ENCODE measurements around the gene ATP13A3.
"Not testable (repeated sequence)": the region's sequence is repeated elsewhere in the genome, so short reads cannot be mapped to it uniquely, and the experiment has no call there.

Gene ATP13A3

DNA sequence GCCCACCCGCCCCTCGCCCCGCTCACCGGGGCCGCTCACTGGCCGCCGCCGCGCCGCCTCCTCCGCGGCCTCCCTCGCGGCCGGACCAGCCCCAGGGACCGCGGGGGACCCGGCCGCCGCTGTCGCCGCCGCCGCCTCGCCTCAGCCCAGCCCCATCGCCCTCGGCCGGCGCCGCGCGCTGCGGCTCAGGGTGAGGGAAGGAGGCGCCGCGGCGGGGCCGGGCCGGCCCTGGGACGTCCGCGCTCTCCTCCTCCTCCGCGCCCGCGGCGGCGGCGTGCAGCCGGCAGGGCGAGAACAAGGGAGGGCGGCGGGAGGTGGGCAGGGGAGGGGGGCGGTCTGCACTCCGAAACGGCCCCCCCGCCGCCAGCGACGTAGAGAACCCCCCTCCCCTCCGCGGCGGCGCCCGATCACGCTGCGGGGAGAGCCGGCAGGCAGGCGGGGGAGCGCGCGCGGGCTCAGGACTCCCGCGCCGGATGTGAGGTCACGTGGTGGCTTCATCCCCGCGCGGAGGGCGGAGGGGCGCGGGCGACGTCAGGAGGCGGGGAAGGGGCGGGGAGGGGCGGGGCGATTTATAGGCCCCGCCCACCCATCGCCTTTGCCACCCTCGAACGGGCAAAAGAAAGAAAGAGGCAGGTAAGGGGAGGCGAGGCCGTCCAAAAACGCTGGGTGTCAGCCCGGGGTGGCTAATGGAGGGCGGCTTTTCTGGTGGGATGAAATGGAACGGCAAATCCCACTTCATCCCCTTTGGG, at the start of gene ATP13A3:
Gene ATP13A3, minus strand, starts transcription at position 463 of the 749 bp plus-strand sequence. CDS start 24,812 bp downstream, outside the sequence.
- DNase-seq: peak; percentile 93

GRCh38 chr3:194535199-194535598, 48.4 kb upstream of the ATP13A3 start:
- DNase-seq: not testable (repeated sequence)

DNA sequence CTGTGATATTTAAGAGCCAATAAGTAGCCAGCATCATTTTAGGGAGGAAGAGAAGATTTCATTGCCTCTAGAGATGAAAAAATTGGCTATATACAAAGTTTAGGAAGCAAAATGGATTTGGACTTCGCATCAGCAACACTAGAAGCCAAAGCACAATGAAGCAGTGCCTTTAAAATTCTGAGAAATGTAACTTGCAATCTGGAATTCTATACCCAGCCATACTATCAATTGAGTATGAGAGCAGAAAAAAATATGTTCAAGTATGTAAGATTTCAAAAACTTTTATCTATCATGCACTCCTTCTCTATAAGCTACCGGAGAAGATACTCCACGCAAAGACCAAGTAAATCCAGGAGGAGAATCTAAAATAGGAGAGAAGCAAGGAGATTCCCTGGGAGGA, 47.4 kb upstream of the ATP13A3 start:
- no peak for DNase-seq

- no peak for DNase-seq
Measured at GRCh38 chr3:194532591-194532990, 45.8 kb upstream of the ATP13A3 start.

DNA sequence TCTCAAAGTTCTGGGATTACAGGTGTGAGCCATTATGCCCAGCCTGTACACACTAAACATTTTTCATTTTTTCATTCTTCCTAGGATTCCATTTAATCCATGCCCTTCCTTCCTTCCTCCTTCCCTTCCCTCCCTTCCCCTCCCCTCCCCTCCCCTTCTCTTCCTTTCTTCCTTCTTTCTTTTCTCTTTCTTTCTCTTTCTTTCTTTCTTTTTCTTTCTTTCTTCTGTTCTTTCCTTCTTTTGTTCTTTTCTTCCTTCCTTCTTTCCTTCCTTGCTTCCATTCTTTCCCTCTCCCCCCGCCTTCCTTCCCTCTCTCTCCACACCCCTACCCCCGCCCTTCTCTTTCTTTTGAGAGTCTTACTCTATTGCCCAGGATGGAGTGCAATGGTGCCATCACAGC, 40.9 kb upstream of the ATP13A3 start:
- DNase-seq: no peak

- DNase-seq: no peak
Measured at GRCh38 chr3:194526164-194526563, 39.4 kb upstream of the ATP13A3 start.

GRCh38 chr3:194522579-194523046, 35.8 kb upstream of the ATP13A3 start:
- DNase-seq: no peak

GRCh38 chr3:194521510-194522260, 34.9 kb upstream of the ATP13A3 start:
- no peak for DNase-seq

DNA sequence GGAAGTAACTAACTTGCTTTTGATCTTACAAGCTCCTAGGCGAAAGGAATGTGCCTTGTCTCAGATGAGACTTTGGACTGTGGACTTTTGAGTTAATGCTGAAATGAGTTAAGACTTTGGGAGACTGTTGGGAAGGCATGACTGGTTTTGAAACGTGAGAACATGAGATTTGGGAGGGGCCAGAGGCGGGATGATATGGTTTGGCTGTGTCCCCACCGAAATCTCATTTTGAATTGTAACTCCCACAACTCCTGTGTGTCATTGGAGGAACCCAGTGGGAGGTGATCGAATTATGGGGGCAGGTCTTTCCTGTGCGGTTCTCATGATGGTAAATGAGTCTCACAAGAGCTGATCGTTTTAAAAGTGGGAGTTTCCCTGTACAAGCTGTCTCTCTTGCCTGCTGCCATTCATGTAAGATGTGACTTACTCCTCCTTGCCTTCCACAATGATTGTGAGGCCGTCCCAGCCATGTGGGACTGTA, 33.9 kb upstream of the ATP13A3 start:
- not testable (repeated sequence) for DNase-seq

- peak; percentile 19 for DNase-seq
Measured at GRCh38 chr3:194520201-194520600, 33.4 kb upstream of the ATP13A3 start.

DNA sequence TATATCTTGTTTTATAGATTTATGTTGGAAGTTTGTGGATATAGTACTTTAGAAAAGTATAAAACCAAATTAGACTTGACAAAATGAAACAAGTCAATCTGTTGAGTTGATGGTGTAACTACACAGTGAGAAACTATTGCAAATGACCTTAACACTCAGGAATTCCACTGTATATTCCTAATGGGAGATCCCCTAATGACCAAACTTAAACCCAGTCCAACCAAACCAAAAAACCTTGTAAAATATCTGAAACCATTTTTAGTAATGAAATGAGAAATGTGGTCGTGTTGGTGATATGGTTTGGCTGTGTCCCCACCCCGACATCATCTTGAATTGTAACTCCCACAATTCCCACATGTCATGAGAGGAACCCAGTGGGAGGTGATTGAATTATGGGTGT, 31.9 kb upstream of the ATP13A3 start:
- no peak for DNase-seq

DNA sequence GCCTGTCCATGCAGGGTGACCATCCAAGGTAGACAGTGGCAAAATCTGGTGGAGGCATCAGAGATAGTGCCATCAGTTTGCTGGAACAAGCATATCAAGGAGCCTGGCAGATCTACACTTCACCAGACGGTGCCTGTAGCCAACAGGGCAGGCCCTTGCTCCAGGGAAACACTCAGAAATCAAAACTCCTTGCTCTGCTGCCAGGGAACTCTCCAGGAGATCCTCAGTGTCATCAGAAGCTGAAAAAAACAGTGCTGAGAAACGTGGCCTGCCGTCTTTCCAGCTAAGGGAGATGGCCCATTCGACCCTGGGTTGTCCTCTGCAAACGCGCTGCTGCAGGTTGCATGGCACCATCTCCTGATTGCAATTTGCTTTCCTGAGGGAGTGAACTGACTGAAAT, 30.5 kb upstream of the ATP13A3 start:
- no peak for DNase-seq

DNA sequence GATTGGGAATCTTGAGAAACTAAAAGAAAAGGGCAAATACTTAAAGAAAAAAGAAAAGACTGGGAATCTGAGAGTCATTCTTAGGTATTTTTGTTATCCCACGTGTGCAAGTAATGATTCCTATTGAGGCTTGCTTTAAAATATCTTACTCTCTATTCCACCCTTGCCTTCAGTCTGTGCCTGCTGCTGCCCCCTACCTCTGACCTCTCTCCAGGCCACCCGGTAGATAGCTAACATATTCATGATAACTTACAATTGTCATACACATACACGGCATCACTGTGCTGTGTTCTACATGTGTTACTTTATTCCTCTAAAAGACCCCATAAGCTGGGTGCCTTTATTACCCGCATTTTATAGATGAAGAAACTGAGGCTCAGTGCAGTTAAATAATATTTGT, 27.8 kb upstream of the ATP13A3 start:
- DNase-seq: no peak

DNA sequence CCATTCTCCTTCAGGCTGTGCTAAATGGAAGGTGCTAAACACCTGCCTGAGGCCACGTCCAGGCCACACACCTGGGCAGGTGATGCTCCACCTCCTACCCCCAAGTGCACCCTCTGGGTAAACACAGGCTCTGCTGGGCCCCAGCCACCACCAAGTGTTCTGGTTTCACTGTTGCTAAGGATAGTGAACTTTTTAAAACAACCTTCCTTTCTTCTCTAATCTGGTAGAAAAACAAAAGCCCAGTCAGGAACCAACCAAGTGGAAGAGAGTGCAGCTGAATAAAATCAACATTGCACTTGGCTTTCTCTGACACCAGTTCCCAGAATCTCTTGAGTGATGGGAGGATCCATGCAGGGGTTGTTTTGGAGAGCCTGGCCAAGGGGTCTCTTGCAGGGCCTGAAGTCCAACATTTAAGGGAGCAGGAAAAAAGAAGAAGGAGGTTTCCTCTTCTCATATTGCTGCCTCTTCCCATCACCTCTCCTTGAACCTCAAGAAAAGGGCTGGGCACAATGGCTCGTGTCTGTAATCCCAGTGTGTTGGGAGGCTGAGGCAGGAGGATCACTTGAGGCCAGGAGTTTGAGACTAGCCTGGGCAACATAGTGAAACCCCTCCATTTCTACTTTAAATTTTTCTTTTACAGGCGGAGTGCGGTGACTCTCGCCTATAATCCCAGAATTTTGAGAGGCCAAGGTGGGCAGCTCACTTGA, 26.2 kb upstream of the ATP13A3 start:
- DNase-seq: no peak

GRCh38 chr3:194508491-194509453, 22.0 kb upstream of the ATP13A3 start:
- DNase-seq: no peak

DNA sequence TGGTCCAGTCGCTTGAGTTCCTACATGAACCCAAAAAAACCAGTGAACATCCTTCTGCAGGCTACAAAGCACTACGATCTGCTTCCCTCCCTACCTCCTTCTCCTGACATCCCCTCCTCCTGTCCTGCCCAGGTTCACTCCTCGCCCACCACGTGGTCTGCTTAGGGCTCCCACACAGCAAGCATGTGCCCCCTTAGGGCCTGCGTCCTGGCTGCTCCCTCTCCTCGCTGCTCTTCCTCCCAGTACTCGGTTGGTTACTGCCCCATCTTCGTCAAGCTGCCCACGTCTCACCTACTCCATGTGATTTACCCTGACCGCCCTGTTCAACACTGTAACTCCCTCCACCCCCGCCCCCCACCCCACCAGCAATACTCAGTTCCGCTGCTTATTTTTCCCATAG, 20.8 kb upstream of the ATP13A3 start:
- DNase-seq: no peak

DNA sequence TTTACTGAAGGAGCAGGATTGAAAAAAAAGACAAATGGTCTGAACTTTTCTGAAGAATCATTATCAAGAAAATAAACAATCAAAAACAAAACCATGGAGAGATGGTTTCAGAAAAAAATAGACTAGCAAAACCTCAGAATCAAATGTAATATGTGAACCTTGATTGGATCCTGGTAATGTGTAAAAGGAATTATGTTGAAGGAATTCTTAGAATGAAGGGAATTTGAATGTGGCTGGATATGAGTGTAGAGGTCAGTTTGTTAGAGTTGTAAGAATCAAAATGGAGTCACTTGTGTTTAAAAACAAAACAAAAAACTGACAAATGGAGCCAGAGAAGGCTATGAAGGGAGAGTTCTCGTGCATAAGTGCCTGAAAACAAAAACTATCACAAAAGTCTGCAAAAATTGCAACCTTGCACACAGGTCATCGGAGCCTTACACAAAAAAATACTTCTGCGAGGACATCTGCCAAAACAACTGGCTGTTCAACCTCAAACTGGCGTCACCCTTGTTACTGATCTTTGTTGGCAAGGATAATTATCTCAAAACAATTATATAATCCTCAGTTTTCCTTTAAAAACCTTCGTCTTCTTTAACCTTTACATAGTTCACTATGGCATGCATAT, 19.1 kb upstream of the ATP13A3 start:
- no peak for DNase-seq

DNA sequence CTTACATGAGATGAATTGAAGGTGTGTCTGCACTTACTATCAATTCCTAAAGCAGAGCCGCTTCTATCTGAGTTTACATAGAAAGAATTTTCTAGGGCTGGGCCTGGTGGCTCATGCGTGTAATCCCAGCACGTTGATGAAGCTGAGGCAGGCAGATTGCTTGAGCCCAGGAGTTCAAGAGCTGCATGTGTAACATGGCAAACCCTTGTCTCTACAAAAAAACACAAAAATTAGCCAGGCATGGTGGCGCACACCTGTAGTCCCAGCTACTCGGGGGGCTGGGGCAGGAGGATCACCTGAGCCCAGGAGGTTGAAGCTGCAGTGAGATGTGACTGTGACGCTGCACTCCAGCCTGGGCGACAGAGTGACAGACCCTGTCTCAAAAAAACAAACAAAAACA, 18.1 kb upstream of the ATP13A3 start:
- no peak for DNase-seq

GRCh38 chr3:194504146-194504545, 17.3 kb upstream of the ATP13A3 start:
- no peak for DNase-seq

- no peak for DNase-seq
Measured at GRCh38 chr3:194503081-194503531, 16.3 kb upstream of the ATP13A3 start.

- DNase-seq: no peak
Measured at GRCh38 chr3:194500198-194500597, 13.4 kb upstream of the ATP13A3 start.

DNA sequence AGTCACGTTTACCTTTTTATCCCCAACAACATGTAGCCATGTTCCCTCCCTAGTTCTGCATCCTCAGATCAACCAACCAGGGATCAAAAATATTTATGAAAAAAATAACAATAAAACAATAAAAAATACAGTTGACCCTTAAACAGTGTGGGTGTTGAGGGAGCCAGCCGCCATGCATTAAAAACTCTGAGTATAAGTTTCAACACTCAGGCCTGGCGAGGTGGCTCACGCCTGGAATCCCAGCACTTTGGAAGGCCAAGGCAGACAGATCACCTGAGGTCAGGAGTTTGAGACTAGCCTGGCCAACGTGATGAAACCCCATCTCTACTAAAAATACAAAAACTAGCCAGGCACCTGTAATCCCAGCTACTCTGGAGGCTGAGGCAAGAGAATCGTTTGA, 12.7 kb upstream of the ATP13A3 start:
- DNase-seq: not testable (repeated sequence)
